ENCODE results near the gene SDCCAG8.

- no peak for TF ChIP-seq CTCF (IDR thresholded peaks at IDR 0.05)
- no peak for TF ChIP-seq POLR2AphosphoS5 (IDR thresholded peaks at IDR 0.05)
- TF ChIP-seq POLR2A (IDR thresholded peaks at IDR 0.05): no peak
- TF ChIP-seq EP300 (IDR thresholded peaks at IDR 0.05): no peak
Observed at GRCh38 chr1:243378669-243379068, 122.8 kb downstream of the SDCCAG8 start.

Data from gastroesophageal sphincter (tissue), 3 donors.